HEK293 (cell line): ENCODE data around the gene ODAD4.

ENCODE experiments used
- CTCF ChIA-PET: fragments of 350-600 bp; formaldehyde crosslinking; extraction: SDS; loops from one replicate; lab custom pipeline; 2021; ENCODE audit warnings: antibody characterized with exemption; lab: Yijun Ruan, JAX
- POLR2A ChIA-PET: fragments of 300-600 bp; formaldehyde crosslinking; extraction: SDS; loops from one replicate; lab custom pipeline; 2020; ENCODE audit warnings: antibody characterized with exemption, inconsistent platforms; lab: Yijun Ruan, JAX
- H3K27ac ChIP-seq: fragments of 200-500 bp; sonication (Bioruptor generic); 2 replicates; pipeline ENCODE4 v1.5.1; 2014; ENCODE audit warnings: low read depth, low read length, control low read depth, inconsistent platforms; ENCODE audit errors: extremely low read depth
- H3K36me3 ChIP-seq, 2 experiments: fragments of 200-500 bp in 1 of 2; sonication (Bioruptor generic) in 1 of 2; 1 replicate in 1 of 2; 2 replicates in 1 of 2; pipeline ENCODE4 v1.5.1; 2014 to 2017; ENCODE audit warnings: inconsistent platforms in 2 of 2, low read length in 2 of 2; ENCODE audit not compliant: control insufficient read depth in 2 of 2, insufficient read depth in 1 of 2
- H3K4me1 ChIP-seq: fragments of 200-500 bp; sonication (Bioruptor generic); 2 replicates; pipeline ENCODE4 v1.5.1; 2014; ENCODE audit warnings: mild to moderate bottlenecking, low read length, inconsistent platforms; ENCODE audit not compliant: control insufficient read depth, insufficient read depth
- H3K4me3 ChIP-seq: 2 replicates; pipeline ENCODE4 v1.5.1; 2011; ENCODE audit warnings: low read depth, mild to moderate bottlenecking, control low read depth, low read length, moderate library complexity
- H3K9me3 ChIP-seq: fragments of 200-500 bp; sonication (Bioruptor generic); 2 replicates; pipeline ENCODE4 v1.5.1; 2014; ENCODE audit warnings: low read depth, low read length, inconsistent platforms; ENCODE audit not compliant: control insufficient read depth, insufficient read depth
- EGR2 ChIP-seq: fragments of 450-650 bp; formaldehyde crosslinking; IDR thresholded peaks from 2 replicates; pipeline ENCODE4 v1.5.1; 2016; ENCODE audit warnings: low read depth, missing biosample characterization, missing genetic modification characterization
- HIC1 ChIP-seq: fragments of 450-650 bp; formaldehyde crosslinking; IDR thresholded peaks from 2 replicates; pipeline ENCODE4 v1.5.1; 2016; ENCODE audit warnings: missing biosample characterization, missing genetic modification characterization
- KLF10 ChIP-seq: fragments of 450-650 bp; IDR thresholded peaks from 2 replicates; pipeline ENCODE4 v1.5.1; 2018; ENCODE audit warnings: missing biosample characterization, mild to moderate bottlenecking, missing genetic modification characterization
- TRIM28 ChIP-seq: IDR thresholded peaks from 2 replicates; pipeline ENCODE4 v1.6.1; 2011; ENCODE audit warnings: low read length, control low read depth, borderline replicate concordance
- ZBTB17 ChIP-seq: fragments of 450-650 bp; formaldehyde crosslinking; IDR thresholded peaks from 2 replicates; pipeline ENCODE4 v1.5.1; 2016; ENCODE audit warnings: missing biosample characterization, missing genetic modification characterization
- ZNF121 ChIP-seq: fragments of 450-650 bp; formaldehyde crosslinking; IDR thresholded peaks from 2 replicates; pipeline ENCODE4 v1.5.1; 2016; ENCODE audit warnings: missing biosample characterization, missing genetic modification characterization
- ZNF292 ChIP-seq: fragments of 450-650 bp; formaldehyde crosslinking; IDR thresholded peaks from 2 replicates; pipeline ENCODE4 v1.5.1; 2016; ENCODE audit warnings: low read depth, missing biosample characterization, missing genetic modification characterization, borderline replicate concordance
- ZNF311 ChIP-seq: fragments of 450-650 bp; formaldehyde crosslinking; IDR thresholded peaks from 2 replicates; pipeline ENCODE4 v1.5.1; 2017; ENCODE audit warnings: missing biosample characterization, missing genetic modification characterization, borderline replicate concordance
- ZNF350 ChIP-seq: fragments of 450-650 bp; formaldehyde crosslinking; IDR thresholded peaks from 2 replicates; pipeline ENCODE4 v1.5.0; 2017; ENCODE audit warnings: missing biosample characterization, mild to moderate bottlenecking, missing genetic modification characterization
- ZNF473 ChIP-seq: fragments of 450-650 bp; formaldehyde crosslinking; IDR thresholded peaks from 2 replicates; pipeline ENCODE4 v1.5.1; 2017; ENCODE audit warnings: missing biosample characterization, missing genetic modification characterization
- ZNF544 ChIP-seq: fragments of 450-650 bp; formaldehyde crosslinking; IDR thresholded peaks from 2 replicates; pipeline ENCODE4 v1.5.0; 2017; ENCODE audit warnings: missing biosample characterization, missing genetic modification characterization
- ZNF571 ChIP-seq: fragments of 450-650 bp; formaldehyde crosslinking; IDR thresholded peaks from 2 replicates; pipeline ENCODE4 v1.5.0; 2017; ENCODE audit warnings: missing biosample characterization, missing genetic modification characterization
- ZNF580 ChIP-seq: fragments of 450-650 bp; formaldehyde crosslinking; IDR thresholded peaks from 2 replicates; pipeline ENCODE4 v1.5.1; 2016; ENCODE audit warnings: missing biosample characterization, missing genetic modification characterization
- ZNF629 ChIP-seq: fragments of 450-650 bp; formaldehyde crosslinking; IDR thresholded peaks from 2 replicates; pipeline ENCODE4 v1.5.1; 2017; ENCODE audit warnings: missing biosample characterization, missing genetic modification characterization
- ZNF777 ChIP-seq: fragments of 450-650 bp; formaldehyde crosslinking; IDR thresholded peaks from 2 replicates; pipeline ENCODE4 v1.5.1; 2017; ENCODE audit warnings: missing biosample characterization, missing genetic modification characterization, borderline replicate concordance
- ZNF830 ChIP-seq: fragments of 450-650 bp; IDR thresholded peaks from 2 replicates; pipeline ENCODE4 v1.5.0; 2018; ENCODE audit warnings: missing biosample characterization, missing genetic modification characterization, low read depth, mild to moderate bottlenecking, moderate library complexity
- ZSCAN23 ChIP-seq: fragments of 450-650 bp; formaldehyde crosslinking; IDR thresholded peaks from 2 replicates; pipeline ENCODE4 v1.5.1; 2016; ENCODE audit warnings: missing biosample characterization, missing genetic modification characterization

Gene ODAD4

GRCh38 chr17:41942626-41943373 lies 12.4 kb downstream of the ODAD4 start (continued):
- TF ChIP-seq ZNF350 = no peak

GRCh38 chr17:41943492-41943891 lies 13.1 kb downstream of the ODAD4 start:
- CTCF ChIA-PET = interaction anchor here (0.7 to 1.6 kb wide), 2 partner anchors 10 to 196 kb away, joined by 4 read pairs; no protein-coding TSS in a partner anchor

GRCh38 chr17:41944943-41945342 lies 14.5 kb downstream of the ODAD4 start:
- H3K4me3 ChIP-seq = no peak overlapping the region
- H3K36me3 ChIP-seq = peaks cover 0 to 7% of the 10 kb centered on the region in 2 experiments; a peak in 2 of 3 replicates
- TF ChIP-seq KLF10 = no peak
- TF ChIP-seq TRIM28 = no peak
- TF ChIP-seq ZSCAN23 (tag by site-specific recombination) = no peak
- TF ChIP-seq ZNF580 (tag by site-specific recombination) = no peak
- POLR2A ChIA-PET = interaction anchor here (1.0 to 1.3 kb wide), 2 partner anchors 12 to 26 kb away, joined by 3 to 4 read pairs; partner anchors contain the start of gene ACLY
- H3K9me3 ChIP-seq = no peaks in the 10 kb centered on the region
- no peak overlapping the region for H3K27ac ChIP-seq
- H3K4me1 ChIP-seq = no peaks in the 10 kb centered on the region
- CTCF ChIA-PET = no interaction called here

More at GRCh38 chr17:41943492-41943891, 13.1 kb downstream of the ODAD4 start:
- Histone ChIP-seq H3K4me3 (no peak overlapping the region), H3K4me1 (no peaks in the 10 kb centered on the region), H3K36me3 (peaks cover 0 to 5% of the 10 kb centered on the region in 2 experiments; a peak in 2 of 3 replicates), H3K27ac (no peak overlapping the region), H3K9me3 (no peaks in the 10 kb centered on the region)
- POLR2A ChIA-PET = no interaction called here
- TF ChIP-seq ZNF292 = no peak
- no peak for TF ChIP-seq ZNF830 (tag by site-specific recombination)

- Histone ChIP-seq H3K27ac (no peak overlapping the region), H3K36me3 (peaks cover 0 to 10% of the 10 kb centered on the region in 2 experiments; a peak in 2 of 3 replicates)
- no peak for TF ChIP-seq ZBTB17 (tag by site-specific recombination)
- TF ChIP-seq ZNF121 (tag by site-specific recombination) = no peak
- no peak for TF ChIP-seq ZNF777 (tag by site-specific recombination)
- no peak for TF ChIP-seq ZNF544 (tag by site-specific recombination)
- TF ChIP-seq HIC1 = no peak
- TF ChIP-seq ZNF629 (tag by site-specific recombination) = no peak
- no peak for TF ChIP-seq EGR2 (tag by site-specific recombination)
- TF ChIP-seq ZNF473 (tag by site-specific recombination) = no peak
- no peak for TF ChIP-seq ZNF571 (tag by site-specific recombination)
- no peak for TF ChIP-seq ZNF311
- TF ChIP-seq, all 188 proteins: peak for 0
- Histone ChIP-seq H3K9me3 (no peaks in the 10 kb centered on the region), H3K4me1 (no peaks in the 10 kb centered on the region), H3K4me3 (no peak overlapping the region)
- POLR2A ChIA-PET = interaction anchor here (0.6 to 2.1 kb wide), 3 partner anchors 16 to 29 kb away, joined by 3 to 8 read pairs (median 3); partner anchors contain the start of gene ODAD4
- CTCF ChIA-PET = interaction anchor here (0.9 to 1.9 kb wide), 4 partner anchors 10 to 31 kb away, joined by 3 to 6 read pairs (median 5); partner anchors contain the start of genes ACLY and ODAD4
Measured at GRCh38 chr17:41948762-41949460, 18.5 kb downstream of the ODAD4 start.
